Measurements from ENCODE around the gene SUSD6. TPM values are rescaled to one million over a fixed set of nuclear protein-coding genes. Genes with fewer than 3 reads are reported as not detected.

The SUSD6 gene
- polyA plus RNA-seq, 2 of the 4 experiments (the other 2 are of a cell fraction), result 4.3 to 7.0 TPM

GRCh38 chr14:69619012-69619411 lies 7.6 kb downstream of the SUSD6 start (continued):
- TF ChIP-seq, protein P1, sequence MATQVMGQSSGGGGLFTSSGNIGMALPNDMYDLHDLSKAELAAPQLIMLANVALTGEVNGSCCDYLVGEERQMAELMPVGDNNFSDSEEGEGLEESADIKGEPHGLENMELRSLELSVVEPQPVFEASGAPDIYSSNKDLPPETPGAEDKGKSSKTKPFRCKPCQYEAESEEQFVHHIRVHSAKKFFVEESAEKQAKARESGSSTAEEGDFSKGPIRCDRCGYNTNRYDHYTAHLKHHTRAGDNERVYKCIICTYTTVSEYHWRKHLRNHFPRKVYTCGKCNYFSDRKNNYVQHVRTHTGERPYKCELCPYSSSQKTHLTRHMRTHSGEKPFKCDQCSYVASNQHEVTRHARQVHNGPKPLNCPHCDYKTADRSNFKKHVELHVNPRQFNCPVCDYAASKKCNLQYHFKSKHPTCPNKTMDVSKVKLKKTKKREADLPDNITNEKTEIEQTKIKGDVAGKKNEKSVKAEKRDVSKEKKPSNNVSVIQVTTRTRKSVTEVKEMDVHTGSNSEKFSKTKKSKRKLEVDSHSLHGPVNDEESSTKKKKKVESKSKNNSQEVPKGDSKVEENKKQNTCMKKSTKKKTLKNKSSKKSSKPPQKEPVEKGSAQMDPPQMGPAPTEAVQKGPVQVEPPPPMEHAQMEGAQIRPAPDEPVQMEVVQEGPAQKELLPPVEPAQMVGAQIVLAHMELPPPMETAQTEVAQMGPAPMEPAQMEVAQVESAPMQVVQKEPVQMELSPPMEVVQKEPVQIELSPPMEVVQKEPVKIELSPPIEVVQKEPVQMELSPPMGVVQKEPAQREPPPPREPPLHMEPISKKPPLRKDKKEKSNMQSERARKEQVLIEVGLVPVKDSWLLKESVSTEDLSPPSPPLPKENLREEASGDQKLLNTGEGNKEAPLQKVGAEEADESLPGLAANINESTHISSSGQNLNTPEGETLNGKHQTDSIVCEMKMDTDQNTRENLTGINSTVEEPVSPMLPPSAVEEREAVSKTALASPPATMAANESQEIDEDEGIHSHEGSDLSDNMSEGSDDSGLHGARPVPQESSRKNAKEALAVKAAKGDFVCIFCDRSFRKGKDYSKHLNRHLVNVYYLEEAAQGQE (IDR thresholded peaks at IDR 0.05), result no peak

GRCh38 chr14:69620211-69620611 lies 8.8 kb downstream of the SUSD6 start:
- H3K27ac ChIP-seq, result no peak overlapping the region
- no peak overlapping the region for H3K4me3 ChIP-seq
- DNase-seq (ENCODE audit: low read depth in 1 of 2, low spot score in 1 of 2) (no peak), ATAC-seq (no peak), FAIRE-seq (no peak)
- H3K4me1 ChIP-seq, result 0 out of 3 replicates have a peak, but pooled peaks cover 3% of the 10 kb centered on the region
- ChIA-PET POLR2A (no interaction called here), CTCF (interaction anchor here (0.6 to 1.1 kb wide), 2 partner anchors 11 to 586 kb away, joined by 3 to 5 read pairs; no protein-coding TSS in a partner anchor)
- TF ChIP-seq SMC3 (IDR thresholded peaks at IDR 0.05) (no peak), RFX5 (IDR thresholded peaks at IDR 0.05) (no peak), BCL3 (IDR thresholded peaks at IDR 0.05) (no peak), EHF (CRISPR knock-in tag; IDR thresholded peaks at IDR 0.05) (no peak)
- 94% methylated on average over 5 of the region's 5 CpGs for WGBS (ENCODE audit: missing lambda C conversion rate)
- H3K4me2 ChIP-seq, result no peak overlapping the region
- no peaks in the 10 kb centered on the region for H3K9me3 ChIP-seq

DNA sequence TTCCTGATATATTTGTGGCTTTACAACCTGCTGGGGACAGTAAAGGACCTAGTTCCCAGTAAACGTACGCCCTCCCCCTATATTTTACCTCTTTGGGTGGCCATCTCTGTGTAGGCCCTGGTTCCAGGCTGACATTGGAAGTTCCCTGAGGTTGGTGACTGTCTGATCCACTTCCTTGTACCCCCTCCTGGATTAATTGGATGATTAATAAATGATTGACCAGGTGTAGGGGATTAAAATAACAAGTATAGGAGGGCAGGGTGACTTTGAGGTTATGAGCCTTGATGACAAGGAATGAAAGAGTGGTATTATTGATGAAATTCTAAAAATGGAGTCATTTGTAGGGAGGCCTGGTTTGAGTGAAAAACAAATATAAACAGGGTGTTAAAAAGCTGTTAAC lies 9.6 kb downstream of the SUSD6 start:
- DNase-seq (ENCODE audit: low read depth in 1 of 2, low spot score in 1 of 2) (no peak), FAIRE-seq (no peak), ATAC-seq (no peak)
- ChIA-PET POLR2A (no interaction called here), CTCF (no interaction called here)
- Histone ChIP-seq H3K4me3 (no peak overlapping the region), H3K9me3 (no peaks in the 10 kb centered on the region), H3K27ac (no peak overlapping the region), H3K4me2 (no peak overlapping the region), H3K4me1 (0 out of 3 replicates have a peak, but pooled peaks cover 3% of the 10 kb centered on the region)
- no peak for TF ChIP-seq SREBF2 (IDR thresholded peaks at IDR 0.05)
- TF ChIP-seq BCL3 (IDR thresholded peaks at IDR 0.05), result no peak
- TF ChIP-seq NFE2L2 (conservative IDR thresholded peaks at IDR 0.05; ENCODE audit: low read length), result no peak
- TF ChIP-seq NR3C1 (IDR thresholded peaks at IDR 0.05), result no peak
- TF ChIP-seq HMGXB4 (CRISPR knock-in tag; IDR thresholded peaks at IDR 0.05; ENCODE audit: borderline replicate concordance), result no peak
- no peak for TF ChIP-seq FOSB (CRISPR knock-in tag; IDR thresholded peaks at IDR 0.05)
- TF ChIP-seq TFCP2L1 (CRISPR knock-in tag; IDR thresholded peaks at IDR 0.05), result no peak
- TF ChIP-seq RNF2 (IDR thresholded peaks at IDR 0.05; ENCODE audit: borderline replicate concordance, low read depth), result no peak
- no peak for TF ChIP-seq RFX5 (IDR thresholded peaks at IDR 0.05)
- TF ChIP-seq, protein P1 (IDR thresholded peaks at IDR 0.05), result no peak
- TF ChIP-seq ZC3H11A (IDR thresholded peaks at IDR 0.05), result no peak
- TF ChIP-seq CBX8 (IDR thresholded peaks at IDR 0.05), result no peak
- no peak for TF ChIP-seq ZNF302 (CRISPR knock-in tag; IDR thresholded peaks at IDR 0.05)
- no peak for TF ChIP-seq POLR2AphosphoS2 (conservative IDR thresholded peaks at IDR 0.05; ENCODE audit: low read length)
- no peak for TF ChIP-seq KDM5A (IDR thresholded peaks at IDR 0.05)
- no peak for TF ChIP-seq CEBPB (IDR thresholded peaks at IDR 0.05)
- TF ChIP-seq EHF (CRISPR knock-in tag; IDR thresholded peaks at IDR 0.05), result no peak
- no peak for TF ChIP-seq GATA3 (IDR thresholded peaks at IDR 0.05; ENCODE audit: borderline replicate concordance)
- TF ChIP-seq CHD4 (IDR thresholded peaks at IDR 0.05; ENCODE audit: borderline replicate concordance), result no peak
- TF ChIP-seq HOXB13 (CRISPR knock-in tag; IDR thresholded peaks at IDR 0.05; ENCODE audit: low read depth), result no peak
- WGBS (ENCODE audit: missing lambda C conversion rate), result 88% methylated on average over 2 of the region's 2 CpGs
